ENCODE measurements around the gene STX12.
A peak's percentile ranks its signal among the peaks of the same experiment; 100 is the strongest.
"Not testable (repeated sequence)": the region's sequence is repeated elsewhere in the genome, so short reads cannot be mapped to it uniquely, and the experiment has no call there.

Gene STX12

DNA sequence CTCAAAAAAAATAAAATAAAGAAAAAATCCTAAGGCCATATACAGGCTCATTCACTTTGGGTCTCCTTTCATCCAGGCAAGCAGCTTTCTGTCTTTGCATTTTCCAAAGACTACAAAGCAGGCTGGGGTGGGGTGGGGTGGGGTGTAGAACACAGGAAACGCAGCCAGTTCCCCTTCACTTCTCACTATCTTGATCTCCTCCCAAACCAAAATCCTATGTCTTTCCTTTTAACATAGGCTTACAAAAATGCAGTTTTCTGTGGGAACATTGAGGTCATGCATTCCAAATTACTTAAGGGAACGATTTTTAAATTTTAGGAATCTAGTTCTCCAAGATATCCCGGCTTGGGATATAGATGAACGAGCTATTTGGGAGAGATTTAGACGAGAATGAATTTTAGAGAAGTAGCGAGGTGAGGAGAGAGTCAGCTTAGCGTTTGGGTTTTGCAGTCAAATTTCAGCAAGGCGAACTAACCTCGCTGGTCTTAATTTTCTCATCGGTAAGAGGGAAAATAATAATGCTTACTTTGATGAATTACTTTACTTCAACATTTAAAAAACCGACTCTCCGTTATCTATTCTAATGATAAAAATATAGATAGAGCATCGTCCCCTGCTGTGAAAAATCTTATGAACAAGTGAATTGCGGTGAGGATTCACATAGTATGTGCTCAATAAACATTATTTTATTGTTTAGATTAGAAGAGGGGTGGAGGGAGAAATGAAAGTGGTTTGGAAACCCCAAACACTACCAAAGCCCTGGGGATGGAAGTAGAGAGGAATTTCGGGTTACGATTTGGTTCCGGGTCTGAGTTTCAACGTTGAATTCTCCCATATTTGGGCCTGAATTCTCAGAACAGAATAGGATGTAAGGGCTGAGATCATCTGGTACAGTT is 735 bp upstream of the STX12 start:
- peaks cover 4% of the 10 kb centered on the region; the same call in 1 of the 2 replicates for H3K4me1 ChIP-seq
- H3K4me3 ChIP-seq (ENCODE audit: low read depth, low read length) = peak overlapping the region; percentile 86
- no peak for DNase-seq
- no peaks in the 10 kb centered on the region for H3K36me3 ChIP-seq
- no peaks in the 10 kb centered on the region for H3K9me3 ChIP-seq
- no peak for TF ChIP-seq CTCF (IDR thresholded peaks at IDR 0.05; ENCODE audit: low read depth, low read length)
- no peaks in the 10 kb centered on the region for H3K27me3 ChIP-seq

- Histone ChIP-seq H3K36me3 (no peaks in the 10 kb centered on the region), H3K27me3 (no peaks in the 10 kb centered on the region), H3K4me1 (peaks cover 4% of the 10 kb centered on the region; the same call in 1 of the 2 replicates), H3K9me3 (no peaks in the 10 kb centered on the region), H3K4me3 (ENCODE audit: low read depth, low read length) (peak overlapping the region; percentile 86)
- no peak for DNase-seq
- no peak for TF ChIP-seq CTCF (IDR thresholded peaks at IDR 0.05; ENCODE audit: low read depth, low read length)
Observed at GRCh38 chr1:27773826-27774445, 917 bp downstream of the STX12 start.

GRCh38 chr1:27774654-27775053 is 1.6 kb downstream of the STX12 start:
- no peaks in the 10 kb centered on the region for H3K36me3 ChIP-seq
- H3K27me3 ChIP-seq = no peaks in the 10 kb centered on the region
- DNase-seq = no peak
- H3K9me3 ChIP-seq = no peaks in the 10 kb centered on the region
- no peak overlapping the region for H3K4me3 ChIP-seq (ENCODE audit: low read depth, low read length)
- TF ChIP-seq CTCF (IDR thresholded peaks at IDR 0.05; ENCODE audit: low read depth, low read length) = no peak
- peaks cover 4% of the 10 kb centered on the region; the same call in 1 of the 2 replicates for H3K4me1 ChIP-seq

DNA sequence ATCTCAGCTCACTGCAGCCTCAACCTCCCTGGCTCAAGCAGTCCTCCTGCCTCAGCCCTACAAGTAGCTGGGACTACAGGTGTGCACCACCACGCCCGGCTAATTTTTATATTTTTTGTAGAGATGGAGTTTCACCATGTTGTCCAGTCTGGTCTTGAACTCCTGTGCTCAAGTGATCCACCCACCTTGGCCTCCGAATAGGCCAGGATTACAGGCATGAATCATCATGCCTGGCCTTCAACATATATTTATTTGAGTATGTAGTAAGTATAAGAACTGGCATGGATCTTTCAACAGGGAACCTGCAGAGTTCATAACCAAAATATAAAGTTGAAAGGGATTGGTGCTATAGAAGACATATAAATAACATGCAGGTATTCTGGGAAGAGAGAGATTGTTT is 2.3 kb downstream of the STX12 start:
- H3K4me3 ChIP-seq (ENCODE audit: low read depth, low read length); H3K27me3 ChIP-seq; H3K9me3 ChIP-seq; H3K36me3 ChIP-seq; H3K4me1 ChIP-seq; DNase-seq: not testable (repeated sequence)

DNA sequence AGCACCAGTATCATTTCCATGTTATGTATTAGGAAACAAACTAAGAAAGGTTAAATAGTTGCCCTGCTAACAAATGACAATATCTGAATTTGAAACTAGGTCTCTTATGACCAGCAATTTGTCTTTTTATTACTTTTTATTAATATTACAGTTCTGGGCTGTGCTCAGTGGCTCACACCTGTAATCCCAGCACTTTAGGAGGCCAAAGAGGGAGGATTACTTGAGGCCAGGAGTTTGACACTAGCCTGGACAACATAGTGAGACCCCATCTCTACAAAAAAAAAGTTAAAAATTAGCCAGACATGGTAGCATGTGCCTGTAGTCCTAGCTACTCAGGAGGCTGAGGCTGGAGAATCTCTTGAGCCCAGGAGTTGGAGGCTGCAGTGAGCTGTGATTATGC is 3.3 kb downstream of the STX12 start:
- not testable (repeated sequence) for H3K4me1 ChIP-seq; DNase-seq; H3K9me3 ChIP-seq; H3K4me3 ChIP-seq (ENCODE audit: low read depth, low read length); H3K36me3 ChIP-seq; H3K27me3 ChIP-seq

DNA sequence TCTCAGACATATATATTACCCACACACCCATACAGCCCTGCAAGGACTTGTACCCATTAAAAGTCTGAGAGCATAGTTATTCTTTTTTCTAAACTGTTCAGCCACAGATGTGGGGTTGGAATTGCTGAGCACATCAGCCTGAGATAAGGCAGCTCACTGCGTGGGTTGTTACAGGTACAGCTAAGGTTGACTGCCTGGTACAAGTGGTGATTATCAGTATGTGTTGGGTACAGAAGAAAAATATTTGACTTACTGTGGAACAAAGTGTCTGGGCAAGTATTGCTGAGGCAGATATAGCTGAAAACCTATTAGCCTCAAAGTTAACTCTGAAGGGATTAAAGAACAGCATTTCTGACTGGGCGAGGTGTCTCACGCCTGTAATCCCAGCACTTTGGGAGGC is 5.0 kb downstream of the STX12 start:
- Histone ChIP-seq H3K9me3 (no peaks in the 10 kb centered on the region), H3K27me3 (no peaks in the 10 kb centered on the region), H3K4me3 (ENCODE audit: low read depth, low read length) (no peak overlapping the region), H3K36me3 (no peaks in the 10 kb centered on the region), H3K4me1 (no peaks in the 10 kb centered on the region)
- TF ChIP-seq CTCF (IDR thresholded peaks at IDR 0.05; ENCODE audit: low read depth, low read length) = no peak
- DNase-seq = no peak

DNA sequence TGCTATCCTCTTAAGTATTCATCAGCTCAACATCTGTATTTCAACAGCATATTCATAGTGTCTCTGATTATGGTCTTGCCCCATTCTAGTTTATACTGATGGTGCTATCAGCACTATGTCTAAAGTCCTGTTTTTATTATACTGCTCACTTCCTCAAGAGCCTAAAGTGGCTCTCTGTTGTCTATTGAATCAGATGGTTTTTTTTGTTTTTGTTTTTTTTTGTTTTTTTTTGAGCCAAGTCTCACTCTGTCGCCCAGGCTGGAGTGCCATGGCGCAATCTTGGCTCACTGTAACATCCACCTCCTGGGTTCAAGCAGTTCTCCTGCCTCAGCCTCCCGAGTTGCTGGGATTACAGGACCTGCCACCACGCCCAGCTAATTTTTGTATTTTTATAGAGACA is 6.1 kb downstream of the STX12 start:
- Histone ChIP-seq H3K36me3 (no peaks in the 10 kb centered on the region), H3K4me1 (no peaks in the 10 kb centered on the region), H3K27me3 (no peaks in the 10 kb centered on the region), H3K9me3 (no peaks in the 10 kb centered on the region), H3K4me3 (ENCODE audit: low read depth, low read length) (no peak overlapping the region)
- DNase-seq = no peak
- no peak for TF ChIP-seq CTCF (IDR thresholded peaks at IDR 0.05; ENCODE audit: low read depth, low read length)
